Esophagus squamous epithelium (tissue), 5 donors: ENCODE data around the gene CNGB1. TPM values are rescaled to one million over a fixed set of nuclear protein-coding genes. Genes with fewer than 3 reads are reported as not detected.

Experiments used
- DNase-seq: peaks from one replicate; lab custom pipeline; 2025; lab: John Stamatoyannopoulos, UW
- H3K27ac ChIP-seq, 4 donors: fragments of 200-600 bp; sonication (generic); one replicate each; pipeline ENCODE4 v1.5.1; 2016 to 2019; ENCODE audit warnings: mild to moderate bottlenecking in 1 of 4
- H3K27me3 ChIP-seq, 4 donors: fragments of 200-600 bp; sonication (generic); 1 replicate in 3 of 4; 2 replicates in 1 of 4; pipeline versions ENCODE4 v1.5.1 to v1.6.0; 2017 to 2021; ENCODE audit warnings: antibody characterized with exemption in 1 of 4
- H3K36me3 ChIP-seq, 3 donors: fragments of 200-600 bp; sonication (generic); one replicate each; pipeline ENCODE4 v1.5.1; 2016 to 2019
- H3K4me1 ChIP-seq, 3 donors: fragments of 200-600 bp; sonication (generic); one replicate each; pipeline ENCODE4 v1.5.1; 2017 to 2019
- H3K4me3 ChIP-seq, 4 donors: fragments of 200-600 bp; sonication (generic); 1 replicate in 3 of 4; 2 replicates in 1 of 4; pipeline ENCODE4 v1.5.1; 2016 to 2019; ENCODE audit warnings: mild to moderate bottlenecking in 2 of 4, moderate library complexity in 1 of 4
- H3K9me3 ChIP-seq, 3 donors: fragments of 200-600 bp; sonication (generic); one replicate each; pipeline ENCODE4 v1.5.1; 2016 to 2019
- POLR2A ChIP-seq, 4 donors: fragments of 450-650 bp; IDR thresholded peaks; one replicate each; pipeline ENCODE4 v1.6.1; 2017; ENCODE audit warnings: antibody characterized with exemption in 4 of 4, mild to moderate bottlenecking in 4 of 4, moderate library complexity in 3 of 4
- WGBS, 2 donors: methylation state at CpG; one replicate each; pipeline ENCODE4 v1.1.5; 2018; 5-methylcytosine and 5-hydroxymethylcytosine counted together
- intact Hi-C: fragments of 100-400 bp; cut with DNase I; formaldehyde crosslinking; loops from one replicate; pipeline ENCODE4 v1.15.0; 2022
- total RNA-seq, 4 donors: library from RNA; depleted of rRNA; stranded (reverse); fragments of >200 nt; gene quantifications; one replicate each; pipeline ENCODE4 v1.1.0, GENCODE V29; 2016
- TF ChIP-seq, protein P1 (sequence below), 6 experiments: fragments of 450-650 bp in 4 of 6; fragments of 200-600 bp in 2 of 6; sonication (generic) in 2 of 6; IDR thresholded peaks; one replicate each; pipeline ENCODE4 v1.5.1; 2016 to 2019; ENCODE audit warnings: antibody characterized with exemption in 6 of 6, mild to moderate bottlenecking in 4 of 6, moderate library complexity in 4 of 6
- donor health status: DM: yes; HTN: yes; CAD: no.

Gene CNGB1
- total RNA-seq, 4 donors from 2014 or later = 0.04 TPM; not detected in 3

DNA sequence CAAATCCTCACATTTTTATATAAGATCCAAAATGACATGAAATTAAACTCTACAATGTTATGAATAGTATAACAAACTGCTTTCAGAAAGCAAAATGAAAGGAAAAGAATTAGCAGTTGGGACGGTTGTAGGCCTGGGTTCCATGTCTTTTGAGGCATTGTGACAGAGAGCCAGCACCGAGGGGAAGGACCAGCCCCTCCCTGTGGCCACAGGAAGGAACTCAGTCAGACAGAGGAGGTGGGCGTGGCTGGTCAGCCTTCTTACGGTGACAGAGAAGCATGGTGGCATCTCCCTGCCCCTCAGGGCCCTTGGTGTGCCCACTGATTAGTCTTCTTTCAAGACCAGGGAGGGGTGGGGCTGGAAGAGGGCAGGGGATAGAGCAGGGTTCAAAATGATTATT, 23.9 kb upstream of the CNGB1 start:
- intact Hi-C loops = no loop called here
- Histone ChIP-seq H3K27ac (no peak overlapping the region), H3K4me3 (no peak overlapping the region), H3K9me3 (no peaks in the 10 kb centered on the region), H3K27me3 (no peaks in the 10 kb centered on the region), H3K4me1 (peaks cover 14 to 56% (median 29%) of the 10 kb centered on the region in 3 donors), H3K36me3 (peaks cover 13 to 42% (median 20%) of the 10 kb centered on the region in 3 donors)
- no peak for DNase-seq
- WGBS, 2 donors = 17 to 30% methylated on average over 4 of the region's 4 CpGs
- no peak for TF ChIP-seq POLR2A (IDR thresholded peaks at IDR 0.05)
- TF ChIP-seq, protein P1, sequence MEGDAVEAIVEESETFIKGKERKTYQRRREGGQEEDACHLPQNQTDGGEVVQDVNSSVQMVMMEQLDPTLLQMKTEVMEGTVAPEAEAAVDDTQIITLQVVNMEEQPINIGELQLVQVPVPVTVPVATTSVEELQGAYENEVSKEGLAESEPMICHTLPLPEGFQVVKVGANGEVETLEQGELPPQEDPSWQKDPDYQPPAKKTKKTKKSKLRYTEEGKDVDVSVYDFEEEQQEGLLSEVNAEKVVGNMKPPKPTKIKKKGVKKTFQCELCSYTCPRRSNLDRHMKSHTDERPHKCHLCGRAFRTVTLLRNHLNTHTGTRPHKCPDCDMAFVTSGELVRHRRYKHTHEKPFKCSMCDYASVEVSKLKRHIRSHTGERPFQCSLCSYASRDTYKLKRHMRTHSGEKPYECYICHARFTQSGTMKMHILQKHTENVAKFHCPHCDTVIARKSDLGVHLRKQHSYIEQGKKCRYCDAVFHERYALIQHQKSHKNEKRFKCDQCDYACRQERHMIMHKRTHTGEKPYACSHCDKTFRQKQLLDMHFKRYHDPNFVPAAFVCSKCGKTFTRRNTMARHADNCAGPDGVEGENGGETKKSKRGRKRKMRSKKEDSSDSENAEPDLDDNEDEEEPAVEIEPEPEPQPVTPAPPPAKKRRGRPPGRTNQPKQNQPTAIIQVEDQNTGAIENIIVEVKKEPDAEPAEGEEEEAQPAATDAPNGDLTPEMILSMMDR (IDR thresholded peaks at IDR 0.05) = peak in 4 of 6 experiments; percentile 23 to 48 (median 28)

DNA sequence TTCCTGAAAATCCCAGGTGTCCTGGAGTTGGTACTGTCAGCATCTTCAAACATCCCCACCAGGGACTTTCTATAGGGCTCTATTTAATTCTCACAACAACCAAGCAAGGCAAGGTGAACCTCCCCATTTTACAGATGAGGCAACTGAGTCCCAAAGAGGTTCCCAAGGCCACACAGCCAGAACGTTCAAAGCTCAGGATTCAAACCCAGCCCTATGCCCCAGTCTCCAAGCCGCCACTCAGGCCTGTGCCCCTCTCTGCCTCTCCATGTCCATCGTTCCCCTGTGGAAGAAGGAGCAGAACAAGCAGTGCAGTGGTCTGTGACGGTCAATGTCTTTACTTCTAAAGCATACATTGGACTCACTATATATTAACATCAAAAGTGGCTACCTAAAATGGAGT, 23.4 kb upstream of the CNGB1 start:
- TF ChIP-seq, protein P1 (IDR thresholded peaks at IDR 0.05) = no peak
- no peak for TF ChIP-seq POLR2A (IDR thresholded peaks at IDR 0.05)
- WGBS, 2 donors = 90 to 95% methylated on average over 4 of the region's 4 CpGs
- no peak overlapping the region for H3K27ac ChIP-seq
- no peaks in the 10 kb centered on the region for H3K9me3 ChIP-seq
- intact Hi-C loops = no loop called here
- DNase-seq = no peak
- H3K36me3 ChIP-seq = peaks cover 13 to 42% (median 20%) of the 10 kb centered on the region in 3 donors
- no peaks in the 10 kb centered on the region for H3K27me3 ChIP-seq
- peaks cover 10 to 55% (median 29%) of the 10 kb centered on the region in 3 donors for H3K4me1 ChIP-seq
- no peak overlapping the region for H3K4me3 ChIP-seq

DNA sequence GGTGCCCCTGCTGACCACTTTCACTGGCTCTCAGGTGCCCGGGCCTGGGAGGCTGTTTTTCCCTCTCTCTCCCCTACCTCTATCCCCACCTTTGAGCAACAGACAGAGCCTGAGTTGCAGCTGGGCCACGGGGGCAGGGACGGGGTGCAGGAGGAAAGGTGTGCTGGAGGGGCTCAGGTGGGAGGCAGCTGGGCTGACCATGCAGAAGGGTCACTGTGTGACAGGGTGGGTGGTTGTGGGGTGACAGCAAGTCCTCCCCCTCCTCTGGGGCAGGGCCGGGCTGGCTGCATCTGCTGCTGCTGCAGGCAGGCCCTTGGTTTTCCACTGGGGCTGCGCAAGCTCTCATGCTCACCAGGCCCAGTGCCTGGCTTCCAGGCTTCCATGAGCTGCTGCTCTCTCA, 23.0 kb upstream of the CNGB1 start:
- DNase-seq = no peak
- intact Hi-C loops = no loop called here
- Histone ChIP-seq H3K9me3 (no peaks in the 10 kb centered on the region), H3K27me3 (no peaks in the 10 kb centered on the region), H3K36me3 (peaks cover 13 to 42% (median 20%) of the 10 kb centered on the region in 3 donors), H3K4me3 (no peak overlapping the region), H3K27ac (no peak overlapping the region), H3K4me1 (peaks cover 10 to 55% (median 24%) of the 10 kb centered on the region in 3 donors)
- WGBS, 2 donors = 100% methylated on average over 1 of the region's 5 CpGs; no CpG with 5 or more reads in 1 of the 2 donors
- TF ChIP-seq, protein P1 (IDR thresholded peaks at IDR 0.05) = no peak
- no peak for TF ChIP-seq POLR2A (IDR thresholded peaks at IDR 0.05)

DNA sequence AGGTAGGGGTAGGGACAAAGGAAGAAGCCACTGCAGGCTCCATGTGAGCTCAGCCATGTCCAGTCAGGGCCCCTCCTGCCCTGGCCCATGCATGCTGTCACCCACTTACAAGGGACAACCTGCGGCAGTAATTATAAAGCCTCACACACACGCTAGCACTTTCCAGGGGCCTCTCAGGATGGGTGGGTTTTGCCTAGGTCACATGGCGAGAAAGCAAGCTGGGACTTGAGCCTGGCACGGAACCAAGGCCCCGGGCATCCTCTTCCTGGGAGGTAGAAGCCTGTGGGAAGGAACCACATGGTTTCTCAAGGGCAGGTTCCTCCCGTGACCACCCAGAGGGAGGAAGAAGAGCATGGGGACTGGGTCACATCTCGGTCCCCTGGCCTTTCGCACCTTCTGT, 22.5 kb upstream of the CNGB1 start:
- Histone ChIP-seq H3K36me3 (peaks cover 13 to 42% (median 20%) of the 10 kb centered on the region in 3 donors), H3K27ac (peak overlapping the region; percentile 3 to 67 (median 54)), H3K27me3 (no peaks in the 10 kb centered on the region), H3K9me3 (no peaks in the 10 kb centered on the region), H3K4me1 (peaks cover 6 to 55% (median 23%) of the 10 kb centered on the region in 3 donors), H3K4me3 (no peak overlapping the region)
- 19 to 54% methylated on average over 4 to 6 of the region's 8 CpGs for WGBS, 2 donors
- no peak for TF ChIP-seq POLR2A (IDR thresholded peaks at IDR 0.05)
- TF ChIP-seq, protein P1 (IDR thresholded peaks at IDR 0.05) = no peak
- no peak for DNase-seq
- intact Hi-C loops = no loop called here

DNA sequence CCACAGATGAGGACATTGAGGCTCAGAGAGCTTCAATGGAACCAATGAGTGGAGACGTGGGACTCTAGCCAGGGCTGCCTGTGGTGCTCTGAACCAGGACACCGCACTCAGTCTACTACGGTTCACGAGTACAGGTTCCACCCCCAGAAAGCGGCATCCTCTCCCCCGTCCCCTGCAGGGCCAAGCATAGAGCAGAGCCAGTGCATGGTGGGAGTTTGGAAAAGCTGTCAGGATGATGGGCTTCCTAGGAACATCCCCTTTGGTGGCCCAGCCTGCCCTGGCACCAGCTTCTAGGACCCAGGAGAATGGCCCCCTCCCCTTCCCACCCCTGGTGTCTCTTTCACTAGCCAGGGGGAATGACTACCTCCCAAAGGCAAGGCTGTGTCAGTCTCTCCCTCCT, 21.2 kb upstream of the CNGB1 start:
- no peak for DNase-seq
- Histone ChIP-seq H3K9me3 (no peaks in the 10 kb centered on the region), H3K36me3 (peaks cover 9 to 29% (median 11%) of the 10 kb centered on the region in 3 donors), H3K4me1 (peaks cover 4 to 51% (median 16%) of the 10 kb centered on the region in 3 donors), H3K27ac (peak overlapping the region; percentile 23 to 67 (median 28)), H3K4me3 (no peak overlapping the region), H3K27me3 (no peaks in the 10 kb centered on the region)
- TF ChIP-seq, protein P1 (IDR thresholded peaks at IDR 0.05) = no peak
- no peak for TF ChIP-seq POLR2A (IDR thresholded peaks at IDR 0.05)
- WGBS, 2 donors = 89 to 98% methylated on average over 4 to 5 of the region's 6 CpGs
- intact Hi-C loops = no loop called here
